WTC11 (cell line): ENCODE data around the gene CCDC30. TPM values are rescaled to one million over a fixed set of nuclear protein-coding genes. Genes with fewer than 3 reads are reported as not detected.

Experiments used
- ATAC-seq: fragments of 200-7000 bp; cut with Tn5 transposase; 2 replicates; pipeline ENCODE4 v1.10.0; 2021; ENCODE audit warnings: mild to moderate bottlenecking, moderate library complexity
- Bru-seq: library from RNA; stranded (reverse); fragments of 400-500 nt; gene quantifications from one replicate; lab custom pipeline; 2021; lab: Mats Ljungman, UMichigan
- CTCF ChIA-PET: fragments of 300-600 bp; sonication (Branson Sonifier 250); formaldehyde crosslinking; loops from one replicate; lab custom pipeline; 2021; ENCODE audit warnings: antibody characterized with exemption; lab: Charles Lee
- POLR2A ChIA-PET: fragments of 350-600 bp; sonication (Branson Sonifier 250); formaldehyde crosslinking; loops from one replicate; lab custom pipeline; 2021; ENCODE audit warnings: antibody characterized with exemption; lab: Charles Lee
- DNase-seq: peaks from one replicate; pipeline ENCODE4 v3.0.0; 2021; ENCODE audit warnings: low spot score
- H3K27ac Mint-ChIP-seq: 2 replicates; pipeline ENCODE4 v1.8.0; 2021; ENCODE audit warnings: mixed read lengths
- H3K27me3 Mint-ChIP-seq: 2 replicates; pipeline ENCODE4 v1.8.0; 2021; ENCODE audit warnings: low read depth, mild to moderate bottlenecking, moderate library complexity, mixed read lengths
- H3K36me3 Mint-ChIP-seq: 2 replicates; pipeline ENCODE4 v1.8.0; 2021; ENCODE audit warnings: mixed read lengths
- H3K4me1 Mint-ChIP-seq: 2 replicates; pipeline ENCODE4 v1.8.0; 2022; ENCODE audit warnings: mixed read lengths
- H3K4me3 Mint-ChIP-seq: 2 replicates; pipeline ENCODE4 v1.8.0; 2021; ENCODE audit warnings: mild to moderate bottlenecking, moderate library complexity, mixed read lengths
- H3K9me3 Mint-ChIP-seq: 2 replicates; pipeline ENCODE4 v1.8.0; 2021; ENCODE audit warnings: mixed read lengths
- AFF4 ChIP-seq: sonication (generic); formaldehyde crosslinking; IDR thresholded peaks from 2 replicates; pipeline ENCODE4 v1.8.1; 2023; ENCODE audit warnings: mild to moderate bottlenecking, missing genetic modification reagents, borderline replicate concordance
- AR ChIP-seq: fragments of 250-450 bp; sonication (Bioruptor Pico); IDR thresholded peaks from 2 replicates; pipeline ENCODE4 v1.9.0; 2021; ENCODE audit warnings: mild to moderate bottlenecking
- E2F5 ChIP-seq: sonication (generic); formaldehyde crosslinking; IDR thresholded peaks from 2 replicates; pipeline ENCODE4 v1.8.1; 2022; ENCODE audit warnings: mild to moderate bottlenecking, moderate library complexity, missing genetic modification reagents
- FOXK1 ChIP-seq: sonication (generic); formaldehyde crosslinking; IDR thresholded peaks from 2 replicates; pipeline ENCODE4 v1.8.0; 2022; ENCODE audit warnings: mild to moderate bottlenecking, moderate library complexity, missing genetic modification reagents
- FOXP1 ChIP-seq: sonication (generic); formaldehyde crosslinking; IDR thresholded peaks from 2 replicates; pipeline ENCODE4 v1.8.0; 2022; ENCODE audit warnings: missing genetic modification reagents, mild to moderate bottlenecking, moderate library complexity, borderline replicate concordance
- HMGXB4 ChIP-seq: sonication (generic); formaldehyde crosslinking; IDR thresholded peaks from 2 replicates; pipeline ENCODE4 v1.8.1; 2023; ENCODE audit warnings: mild to moderate bottlenecking, moderate library complexity, missing genetic modification reagents
- JAZF1 ChIP-seq: fragments of 250-450 bp; sonication (Bioruptor Pico); IDR thresholded peaks from 2 replicates; pipeline ENCODE4 v1.9.0; 2021; ENCODE audit warnings: moderate library complexity, mild to moderate bottlenecking, inconsistent platforms
- NFYB ChIP-seq: sonication (generic); formaldehyde crosslinking; conservative IDR thresholded peaks from 2 replicates; pipeline ENCODE4 v1.8.0; 2022; ENCODE audit warnings: low read depth, missing genetic modification reagents
- PRRX2 ChIP-seq: fragments of 250-450 bp; sonication (Bioruptor Pico); IDR thresholded peaks from 2 replicates; pipeline ENCODE4 v1.8.0; 2021; ENCODE audit warnings: mild to moderate bottlenecking
- SP1 ChIP-seq: sonication (generic); formaldehyde crosslinking; conservative IDR thresholded peaks from 2 replicates; pipeline ENCODE4 v1.8.1; 2022; ENCODE audit warnings: missing genetic modification reagents
- STAT6 ChIP-seq: sonication (generic); formaldehyde crosslinking; conservative IDR thresholded peaks from 2 replicates; pipeline ENCODE4 v1.8.1; 2023; ENCODE audit warnings: mild to moderate bottlenecking, low read depth, missing genetic modification reagents, moderate library complexity
- TCF7 ChIP-seq: sonication (generic); formaldehyde crosslinking; IDR thresholded peaks from 2 replicates; pipeline ENCODE4 v1.8.0; 2022; ENCODE audit warnings: mild to moderate bottlenecking, low read depth, missing genetic modification reagents, moderate library complexity
- TEAD1 ChIP-seq: sonication (generic); formaldehyde crosslinking; IDR thresholded peaks from 2 replicates; pipeline ENCODE4 v1.8.0; 2022; ENCODE audit warnings: mild to moderate bottlenecking, missing genetic modification reagents
- USF1 ChIP-seq: sonication (generic); formaldehyde crosslinking; IDR thresholded peaks from 2 replicates; pipeline ENCODE4 v1.8.0; 2022; ENCODE audit warnings: mild to moderate bottlenecking, missing genetic modification reagents
- ZNF138 ChIP-seq: sonication (generic); formaldehyde crosslinking; conservative IDR thresholded peaks from 2 replicates; pipeline ENCODE4 v1.8.1; 2022; ENCODE audit warnings: mild to moderate bottlenecking, moderate library complexity, missing genetic modification reagents
- ZNF317 ChIP-seq: sonication (generic); formaldehyde crosslinking; IDR thresholded peaks from 2 replicates; pipeline ENCODE4 v1.8.1; 2023; ENCODE audit warnings: low read depth, mild to moderate bottlenecking, moderate library complexity, missing genetic modification reagents, borderline replicate concordance
- long read RNA-seq, 3 experiments: library from RNA in 1 of 3; library from capped mRNA in 1 of 3; library from polyadenylated mRNA in 1 of 3; unstranded in 2 of 3; stranded (forward) in 1 of 3; transcript quantifications; one replicate each; pipeline ENCODE4 v2.0.0, GENCODE V29; 2021
- total RNA-seq: library from RNA; stranded (reverse); gene quantifications from 3 replicates; pipeline ENCODE4 v1.2.3, GENCODE V29; 2021

The CCDC30 gene
- total RNA-seq (0.71 to 2.1 TPM (median 0.92 TPM) in 3 replicates), Bru-seq, nascent RNA (percentile 32 among the genes with signal in this experiment)
- long read RNA-seq, experiment 1, partial matches to known transcripts, result 0 of 2 reads
- long read RNA-seq, experiment 1, other reads (novel, unspliced or antisense), result 2 of 2 reads
- long read RNA-seq, experiment 2, result 0 reads
- long read RNA-seq, experiment 3, result 0 reads

- Mint-ChIP-seq H3K27me3 (peaks cover 19% of the 10 kb centered on the region), H3K36me3 (peaks cover 22% of the 10 kb centered on the region), H3K4me3 (peak within 1 kb of the TSS; percentile 84), H3K9me3 (no peaks in the 10 kb centered on the region), H3K27ac (peak within 1 kb of the TSS; percentile 76), H3K4me1 (peaks cover 16% of the 10 kb centered on the region)
- ChIA-PET POLR2A (no interaction called here), CTCF (interaction anchor here (0.7 to 1.7 kb wide), 6 partner anchors 16 to 303 kb away, joined by 3 to 10 read pairs (median 3); partner anchors contain the start of gene PPIH)
- ATAC-seq (peak; percentile 99), DNase-seq (peak; percentile 97)
- TF ChIP-seq SP1 (CRISPR knock-in tag) (peak; percentile 94), FOXK1 (peak; percentile 92), STAT6 (no peak), TCF7 (no peak), PRRX2 (CRISPR knock-in tag) (no peak), E2F5 (0 out of 2 replicates have a peak, but pooled peaks have one; percentile 38), USF1 (0 out of 2 replicates have a peak, but pooled peaks have one; percentile 30), NFYB (CRISPR knock-in tag) (peak; percentile 73), FOXP1 (CRISPR knock-in tag) (0 out of 2 replicates have a peak, but pooled peaks have one; percentile 38), ZNF138 (CRISPR knock-in tag) (no peak), AR (CRISPR knock-in tag) (no peak), ZNF317 (CRISPR knock-in tag) (no peak), JAZF1 (CRISPR knock-in tag) (no peak), TEAD1 (CRISPR knock-in tag) (peak; percentile 43; the same call in 1 of the 2 replicates), HMGXB4 (CRISPR knock-in tag) (no peak), AFF4 (CRISPR knock-in tag) (no peak)
These were observed at the start of gene CCDC30 for GRCh38 chr1:42462828-42463763. Gene CCDC30 (plus strand): TSS chr1:42463286. CDS start chr1:42480552, 17,266 bp downstream.
